Measurements from ENCODE around the gene C14orf132. TPM values are rescaled to one million over a fixed set of nuclear protein-coding genes. Genes with fewer than 3 reads are reported as not detected.

C14orf132 gene
- total and polyA plus RNA-seq, 3 donors from 2014 or later = 1.4 to 8.4 (median 2.5) TPM

- 80% methylated on average over 3 of the region's 3 CpGs for WGBS, 2 donors
- no peak for DNase-seq
- intact Hi-C loops (cut with DNase I; ENCODE audit: low total_unique reads) = no loop called here
- Histone ChIP-seq H3K36me3 (ENCODE audit: low read depth, missing control alignments) (no peaks in the 10 kb centered on the region), H3K27ac (no peak overlapping the region), H3K27me3 (no peaks in the 10 kb centered on the region), H3K4me1 (no peaks in the 10 kb centered on the region), H3K9me3 (no peaks in the 10 kb centered on the region), H3K4me3 (no peak overlapping the region)
- TF ChIP-seq CTCF (IDR thresholded peaks at IDR 0.05) (no peak), POLR2A (IDR thresholded peaks at IDR 0.05) (no peak)
These were observed 55.9 kb downstream of the C14orf132 start for GRCh38 chr14:96095058-96095457.

- H3K27ac ChIP-seq = no peak overlapping the region
These were observed 56.7 kb downstream of the C14orf132 start for GRCh38 chr14:96095581-96096476.

DNA sequence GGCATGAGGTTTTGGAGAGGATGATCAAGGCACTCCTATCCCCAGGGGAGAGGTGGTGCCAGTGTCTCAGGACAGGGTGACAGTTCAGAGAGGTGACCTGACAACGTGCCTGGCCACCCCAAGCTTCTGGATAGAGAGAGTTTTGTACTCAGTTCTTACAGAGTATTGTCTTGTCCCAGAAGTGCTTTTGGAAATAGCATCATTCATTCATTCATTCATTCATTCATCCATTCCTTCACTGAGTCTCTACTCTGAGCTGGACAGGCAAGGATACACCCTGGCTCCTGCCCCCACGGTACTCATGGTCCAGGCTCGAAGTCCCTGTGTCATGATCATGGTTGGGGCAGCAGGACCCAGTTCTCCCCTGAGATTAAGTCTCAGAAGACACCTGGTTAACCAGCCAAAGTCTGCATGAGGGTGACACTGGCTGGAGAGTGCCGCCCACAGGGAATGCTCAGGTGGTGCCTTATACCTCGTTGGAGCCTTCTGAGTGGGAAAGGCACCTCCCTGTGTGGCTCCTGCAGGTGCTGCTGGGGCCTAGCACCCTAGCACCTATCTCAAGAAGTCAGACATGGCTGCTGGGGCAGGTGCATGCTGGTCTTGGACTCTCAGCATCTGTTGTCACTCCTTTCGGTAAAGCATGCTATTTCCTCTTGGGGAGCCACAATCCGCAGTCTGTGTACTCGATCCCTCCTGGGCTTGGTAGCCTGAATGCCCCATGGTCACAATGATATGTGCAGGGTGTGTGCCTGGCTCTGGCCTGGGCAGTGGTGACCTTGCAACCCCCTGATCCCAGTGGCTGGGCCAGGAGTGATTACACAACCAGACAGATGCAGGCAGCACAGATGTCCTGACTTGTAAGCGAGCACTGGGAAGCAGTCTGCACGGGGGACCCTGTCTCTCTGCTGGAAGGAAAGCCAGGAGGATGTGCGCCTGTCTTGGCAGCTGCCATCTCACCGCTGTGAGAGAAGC is 57.8 kb downstream of the C14orf132 start:
- H3K4me3 ChIP-seq = no peak overlapping the region
- no peak overlapping the region for H3K27ac ChIP-seq
- no peak for TF ChIP-seq POLR2A (IDR thresholded peaks at IDR 0.05)
- no peak for TF ChIP-seq CTCF (IDR thresholded peaks at IDR 0.05)
- 76 to 81% methylated on average over 8 to 12 of the region's 12 CpGs for WGBS, 2 donors
- no peaks in the 10 kb centered on the region for H3K9me3 ChIP-seq
- H3K27me3 ChIP-seq = no peaks in the 10 kb centered on the region
- no peaks in the 10 kb centered on the region for H3K36me3 ChIP-seq (ENCODE audit: low read depth, missing control alignments)
- H3K4me1 ChIP-seq = no peaks in the 10 kb centered on the region
- intact Hi-C loops (cut with DNase I; ENCODE audit: low total_unique reads) = no loop called here
- DNase-seq = no peak

More at GRCh38 chr14:96095581-96096476, 56.7 kb downstream of the C14orf132 start:
- DNase-seq = no peak
- no peak for TF ChIP-seq POLR2A (IDR thresholded peaks at IDR 0.05)
- no peak for TF ChIP-seq CTCF (IDR thresholded peaks at IDR 0.05)
- 66 to 70% methylated on average over 14 to 16 of the region's 16 CpGs for WGBS, 2 donors
- Histone ChIP-seq H3K36me3 (ENCODE audit: low read depth, missing control alignments) (no peaks in the 10 kb centered on the region), H3K4me3 (no peak overlapping the region), H3K27me3 (no peaks in the 10 kb centered on the region), H3K9me3 (no peaks in the 10 kb centered on the region), H3K4me1 (no peaks in the 10 kb centered on the region)
- intact Hi-C loops (cut with DNase I; ENCODE audit: low total_unique reads) = no loop called here

GRCh38 chr14:96097752-96098151 is 58.6 kb downstream of the C14orf132 start:
- 60 to 71% methylated on average over 7 of the region's 7 CpGs for WGBS, 2 donors
- TF ChIP-seq POLR2A (IDR thresholded peaks at IDR 0.05) (no peak), CTCF (IDR thresholded peaks at IDR 0.05) (no peak)
- no peaks in the 10 kb centered on the region for H3K27me3 ChIP-seq
- no peaks in the 10 kb centered on the region for H3K9me3 ChIP-seq
- no peaks in the 10 kb centered on the region for H3K36me3 ChIP-seq (ENCODE audit: low read depth, missing control alignments)
- DNase-seq = no peak
- intact Hi-C loops (cut with DNase I; ENCODE audit: low total_unique reads) = no loop called here
- H3K27ac ChIP-seq = no peak overlapping the region
- H3K4me1 ChIP-seq = no peaks in the 10 kb centered on the region
- no peak overlapping the region for H3K4me3 ChIP-seq

Data from testis (tissue), 3 donors.